Keratinocyte (primary cell): ENCODE measurements around the gene NOP9. TPM values are rescaled to one million over a fixed set of nuclear protein-coding genes. Genes with fewer than 3 reads are reported as not detected.
A peak's percentile ranks its signal among the peaks of the same experiment; 100 is the strongest.

Experiments used
- DNase-seq: peaks from one replicate; pipeline ENCODE4 v3.0.0-alpha.2; 2011; ENCODE audit warnings: low read depth, missing footprints, low spot score
- FAIRE-seq: peaks from 2 replicates; lab custom pipeline; 2011; peaks lifted over from hg19 to GRCh38; lab: Jason Lieb, UNC
- H2AFZ ChIP-seq: 2 replicates; pipeline ENCODE4 v1.6.0; 2012; ENCODE audit warnings: low read length, control low read depth, inconsistent platforms; ENCODE audit not compliant: control insufficient read depth
- H3K27ac ChIP-seq: 2 replicates; pipeline ENCODE4 v1.5.1; 2011; ENCODE audit warnings: low read length; ENCODE audit not compliant: control insufficient read depth, insufficient read depth
- H3K27me3 ChIP-seq: 3 replicates; pipeline ENCODE4 v1.6.0; 2011; ENCODE audit warnings: low read length; ENCODE audit not compliant: control insufficient read depth, insufficient read depth; ENCODE audit errors: extremely low read depth
- H3K36me3 ChIP-seq, 2 experiments: 2 replicates in 1 of 2; 3 replicates in 1 of 2; pipeline ENCODE4 v1.5.1; 2011; ENCODE audit warnings: low read length in 2 of 2, mild to moderate bottlenecking in 1 of 2; ENCODE audit not compliant: control insufficient read depth in 2 of 2, insufficient read depth in 2 of 2; ENCODE audit errors: extremely low read depth in 1 of 2
- H3K4me1 ChIP-seq: 3 replicates; pipeline ENCODE4 v1.5.1; 2011; ENCODE audit warnings: low read length; ENCODE audit not compliant: control insufficient read depth, insufficient read depth; ENCODE audit errors: extremely low read depth
- H3K4me2 ChIP-seq: 3 replicates; pipeline ENCODE4 v1.6.0; 2011; ENCODE audit warnings: low read depth, low read length; ENCODE audit not compliant: control insufficient read depth, insufficient read depth; ENCODE audit errors: extremely low read depth
- H3K4me3 ChIP-seq, 3 experiments: fragments of 200-600 bp in 1 of 3; sonication (generic) in 1 of 3; 2 replicates in 2 of 3; 3 replicates in 1 of 3; pipeline ENCODE4 v1.5.1; 2011 to 2016; ENCODE audit warnings: low read length in 3 of 3, mild to moderate bottlenecking in 3 of 3, control low read depth in 2 of 3, inconsistent platforms in 1 of 3, low read depth in 1 of 3, mixed read lengths in 1 of 3, mixed run types in 1 of 3, moderate library complexity in 1 of 3; ENCODE audit not compliant: control insufficient read depth in 2 of 3, insufficient read depth in 2 of 3; ENCODE audit errors: extremely low read depth in 1 of 3
- H3K79me2 ChIP-seq: 2 replicates; pipeline ENCODE4 v1.6.0; 2012; ENCODE audit warnings: low read length; ENCODE audit not compliant: control insufficient read depth, insufficient read depth
- H3K9ac ChIP-seq: 3 replicates; pipeline ENCODE4 v1.6.0; 2011; ENCODE audit warnings: low read length; ENCODE audit not compliant: control insufficient read depth, insufficient read depth; ENCODE audit errors: extremely low read depth
- H3K9me1 ChIP-seq: 3 replicates; pipeline ENCODE4 v1.6.0; 2011; ENCODE audit warnings: low read length; ENCODE audit not compliant: control insufficient read depth, insufficient read depth; ENCODE audit errors: extremely low read depth
- H3K9me3 ChIP-seq: 2 replicates; pipeline ENCODE4 v1.5.1; 2012; ENCODE audit warnings: low read depth, low read length; ENCODE audit not compliant: control insufficient read depth
- H4K20me1 ChIP-seq: 3 replicates; pipeline ENCODE4 v1.6.0; 2011; ENCODE audit warnings: low read length; ENCODE audit not compliant: control insufficient read depth, insufficient read depth; ENCODE audit errors: extremely low read depth
- CTCF ChIP-seq, 3 experiments: IDR thresholded peaks in 1 of 3; conservative IDR thresholded peaks in 1 of 3; optimal IDR thresholded peaks in 1 of 3; 2 replicates in 2 of 3; 3 replicates in 1 of 3; pipeline versions ENCODE3 to v1.5.1; 2011; ENCODE audit warnings: low read length in 3 of 3, mild to moderate bottlenecking in 3 of 3, moderate library complexity in 2 of 3, control low read depth in 1 of 3, inconsistent platforms in 1 of 3; ENCODE audit not compliant: insufficient read depth in 2 of 3; ENCODE audit errors: extremely low read depth in 1 of 3
- EZH2 ChIP-seq: IDR thresholded peaks from one replicate; pipeline ENCODE4 v1.6.1; 2012; ENCODE audit warnings: inconsistent platforms, mild to moderate bottlenecking, low read length, moderate library complexity
- dilution Hi-C: fragments of 300-500 bp; cut with MboI; formaldehyde crosslinking; loops from one replicate; pipeline ENCODE4 v1.7.0; 2020; ENCODE audit warnings: low sequenced_read_pairs; ENCODE audit not compliant: extremely low pct_ligation_motif_present
- polyA minus RNA-seq, 3 experiments: library from RNA; depleted of rRNA, polyadenylated mRNA; stranded (reverse); fragments of >200 nt; gene quantifications; 1 replicate in 1 of 3; 2 replicates in 1 of 3; 3 replicates in 1 of 3; pipeline ENCODE4 v1.2.3, GENCODE V29; 2011
- polyA plus RNA-seq, 5 experiments: library from polyadenylated mRNA; depleted of rRNA in 3 of 5; stranded (reverse) in 3 of 5; stranded (forward) in 1 of 5; unstranded in 1 of 5; fragments of >200 nt; gene quantifications; 1 replicate in 1 of 5; 2 replicates in 3 of 5; 3 replicates in 1 of 5; pipeline versions ENCODE4 v1.2.1 to v1.2.3, GENCODE V29; 2011 to 2012; ENCODE audit warnings: missing spikeins in 2 of 5, low read depth in 1 of 5, low replicate concordance in 1 of 5

The NOP9 gene
- 16.5 to 25.3 TPM (median 19.9 TPM) in 3 replicates for polyA plus RNA-seq
- 8.4 TPM for polyA plus RNA-seq (2011; ENCODE audit: low read depth)
- polyA plus RNA-seq (2011; cell fraction: cytosol; rRNA removed): 19.6 and 22.7 TPM in 2 replicates
- polyA plus RNA-seq (2011; cell fraction: nucleus; rRNA removed): 63.3 and 70.4 TPM in 2 replicates
- polyA plus RNA-seq (2012; ENCODE audit: low replicate concordance): 19.0 and 25.4 TPM in 2 replicates
- polyA minus RNA-seq: 47.2 to 59.5 TPM (median 50.4 TPM) in 3 replicates
- 33.8 TPM for polyA minus RNA-seq (2011; cell fraction: cytosol; rRNA and poly(A)+ RNA removed)
- 35.6 and 45.4 TPM in 2 replicates for polyA minus RNA-seq (2011; cell fraction: nucleus; rRNA and poly(A)+ RNA removed)

GRCh38 chr14:24299255-24300191 is at the start of gene NOP9, which contains the start of gene DHRS1:
Gene NOP9 (plus strand): TSS chr14:24299850. CDS start chr14:24299955, 105 bp downstream.
Gene DHRS1 (minus strand): TSS chr14:24299780. CDS start chr14:24299106, 674 bp downstream.
- TF ChIP-seq CTCF (optimal IDR thresholded peaks at IDR 0.05 in 1 of 3, IDR thresholded peaks at IDR 0.05 in 1 of 3, conservative IDR thresholded peaks at IDR 0.05 in 1 of 3; ENCODE audit: extremely low read depth in 1 of 3, insufficient read depth in 2 of 3, low read length in 3 of 3) (no peak), EZH2 (no peak)
- dilution Hi-C loops: no loop called here
- FAIRE-seq: no peak
- Histone ChIP-seq H3K27ac (peak within 1 kb of the TSS; percentile 93), H3K9ac (peak within 1 kb of the TSS; percentile 95), H3K27me3 (no peaks in the 10 kb centered on the region), H3K4me3 (peak within 1 kb of the TSS; percentile 58 to 94 (median 80)), H4K20me1 (no peaks in the 10 kb centered on the region), H3K4me1 (peaks cover 37% of the 10 kb centered on the region), H3K9me1 (no peaks in the 10 kb centered on the region), H3K79me2 (peaks cover 32% of the 10 kb centered on the region), H3K36me3 (peaks cover 33 to 46% of the 10 kb centered on the region in 2 experiments), H3K4me2 (peak within 1 kb of the TSS; percentile 91), H3K9me3 (no peaks in the 10 kb centered on the region), H2AFZ (peak within 1 kb of the TSS; percentile 84)
- no peak for DNase-seq

GRCh38 chr14:24250354-24250753 is 49.3 kb upstream of the NOP9 start:
- Histone ChIP-seq H2AFZ (no peak overlapping the region), H3K27me3 (no peaks in the 10 kb centered on the region), H3K9ac (no peak overlapping the region), H3K79me2 (no peaks in the 10 kb centered on the region), H4K20me1 (no peaks in the 10 kb centered on the region), H3K4me3 (no peak overlapping the region), H3K9me3 (no peaks in the 10 kb centered on the region), H3K4me1 (no peaks in the 10 kb centered on the region), H3K27ac (no peak overlapping the region), H3K4me2 (no peak overlapping the region), H3K36me3 (peaks cover 13 to 28% of the 10 kb centered on the region in 2 experiments), H3K9me1 (no peaks in the 10 kb centered on the region)
- dilution Hi-C loops: no loop called here
- FAIRE-seq: no peak
- DNase-seq: no peak
- TF ChIP-seq CTCF (optimal IDR thresholded peaks at IDR 0.05 in 1 of 3, IDR thresholded peaks at IDR 0.05 in 1 of 3, conservative IDR thresholded peaks at IDR 0.05 in 1 of 3; ENCODE audit: extremely low read depth in 1 of 3, insufficient read depth in 2 of 3, low read length in 3 of 3): no peak
- TF ChIP-seq EZH2: no peak
